HG03565 (cell line): ENCODE data around the gene TCEANC2.
"Not testable (repeated sequence)": the region's sequence is repeated elsewhere in the genome, so short reads cannot be mapped to it uniquely, and the experiment has no call there.

Source experiments
- ATAC-seq: cut with Tn5 transposase; IDR thresholded peaks from one replicate; pipeline ENCODE4 v1.9.1; 2021; ENCODE audit warnings: mild to moderate bottlenecking, moderate library complexity; ENCODE audit not compliant: unreplicated experiment

TCEANC2 gene

DNA sequence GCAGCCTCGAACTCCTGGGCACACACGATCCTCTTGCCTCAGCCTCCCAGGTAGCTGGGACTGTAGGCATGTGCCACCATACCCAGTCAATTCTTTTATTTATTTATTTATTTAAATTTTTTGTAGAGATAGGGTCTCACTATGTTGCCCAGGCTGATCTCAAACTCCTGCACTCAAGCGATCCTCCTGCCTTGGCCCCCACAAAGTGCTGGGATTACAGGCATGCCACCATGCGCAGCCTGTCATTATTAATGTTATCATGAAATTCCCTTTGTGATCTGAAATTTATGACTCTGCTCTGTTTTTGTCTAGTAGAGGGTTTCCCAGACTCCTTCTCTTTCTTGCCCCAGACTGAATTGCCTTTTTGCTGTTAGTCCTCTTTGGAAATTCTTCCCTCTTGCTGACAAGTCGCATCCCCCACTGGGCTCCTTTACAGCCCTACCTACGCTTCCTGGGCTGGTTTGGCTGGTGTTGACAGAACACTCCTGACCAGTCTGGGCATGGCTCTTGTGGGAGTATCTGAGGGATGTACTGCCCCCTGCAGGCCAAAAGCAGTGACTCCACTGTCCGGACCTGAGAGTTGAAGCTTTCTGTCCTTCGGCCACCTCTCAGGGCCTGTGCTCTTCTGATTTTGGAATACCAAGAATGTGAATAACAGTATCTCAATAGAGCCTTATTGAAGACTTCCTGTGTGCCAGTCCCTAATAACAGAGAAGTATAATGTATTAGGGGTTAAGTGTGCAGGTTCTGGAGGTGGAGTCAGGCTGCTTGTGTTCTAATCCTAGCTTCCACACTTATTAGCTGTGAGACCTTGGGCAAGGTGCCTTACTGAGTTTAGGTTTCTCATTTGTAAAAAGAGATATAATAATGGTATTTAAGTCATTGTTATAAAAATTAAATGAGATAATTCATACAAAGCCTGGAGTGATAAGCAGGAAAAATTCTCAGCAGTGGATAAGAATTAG lies 28.2 kb downstream of the TCEANC2 start:
- no peak for ATAC-seq

- no peak for ATAC-seq
Measured at GRCh38 chr1:54084794-54085193, 31.4 kb downstream of the TCEANC2 start.

- no peak for ATAC-seq
Measured at GRCh38 chr1:54086754-54087153, 33.3 kb downstream of the TCEANC2 start.

- no peak for ATAC-seq
Measured at GRCh38 chr1:54088385-54088784, 35.0 kb downstream of the TCEANC2 start.

GRCh38 chr1:54091666-54092065 lies 38.3 kb downstream of the TCEANC2 start:
- no peak for ATAC-seq

GRCh38 chr1:54094001-54094729 lies 40.8 kb downstream of the TCEANC2 start:
- ATAC-seq, result no peak

GRCh38 chr1:54094730-54095105 lies 41.3 kb downstream of the TCEANC2 start:
- not testable (repeated sequence) for ATAC-seq

DNA sequence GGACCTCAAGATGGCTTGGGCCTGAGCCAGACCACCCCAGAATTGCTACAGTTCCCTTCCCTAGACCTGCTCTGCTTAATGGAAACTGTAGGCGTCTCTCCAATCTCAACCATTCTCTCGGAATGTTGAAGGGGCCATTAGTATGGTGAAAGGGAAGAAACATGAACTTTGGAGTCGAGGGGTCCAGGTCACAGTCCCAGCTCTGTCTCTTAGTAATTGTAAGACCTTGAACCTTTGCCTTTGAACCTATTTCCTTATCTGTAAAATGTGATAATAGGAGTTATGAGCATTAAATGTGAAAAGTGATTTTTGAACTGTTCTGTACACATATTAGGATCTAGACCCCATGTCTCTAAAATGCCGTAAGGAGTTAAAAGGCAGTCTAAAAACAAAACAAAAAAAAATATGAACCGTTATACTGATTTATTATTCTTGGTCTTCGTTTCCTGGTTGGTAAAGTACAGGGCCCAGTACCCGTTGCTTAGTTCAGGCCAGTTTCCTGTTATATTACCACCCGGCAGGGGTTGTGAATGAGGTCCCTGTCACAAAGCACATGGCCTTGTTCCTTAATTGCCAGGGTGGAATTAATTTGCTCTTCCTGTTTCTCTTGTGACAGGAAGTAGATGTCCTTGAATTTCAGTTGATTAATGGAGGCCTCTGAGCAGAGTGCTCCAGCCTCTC lies 42.3 kb downstream of the TCEANC2 start:
- ATAC-seq, result no peak

GRCh38 chr1:54096227-54096876 lies 42.9 kb downstream of the TCEANC2 start:
- ATAC-seq, result no peak

- no peak for ATAC-seq
Measured at GRCh38 chr1:54096877-54097240, 43.5 kb downstream of the TCEANC2 start.

GRCh38 chr1:54099061-54099610 lies 45.7 kb downstream of the TCEANC2 start:
- no peak for ATAC-seq

- no peak for ATAC-seq
Measured at GRCh38 chr1:54100500-54100899, 47.1 kb downstream of the TCEANC2 start.

DNA sequence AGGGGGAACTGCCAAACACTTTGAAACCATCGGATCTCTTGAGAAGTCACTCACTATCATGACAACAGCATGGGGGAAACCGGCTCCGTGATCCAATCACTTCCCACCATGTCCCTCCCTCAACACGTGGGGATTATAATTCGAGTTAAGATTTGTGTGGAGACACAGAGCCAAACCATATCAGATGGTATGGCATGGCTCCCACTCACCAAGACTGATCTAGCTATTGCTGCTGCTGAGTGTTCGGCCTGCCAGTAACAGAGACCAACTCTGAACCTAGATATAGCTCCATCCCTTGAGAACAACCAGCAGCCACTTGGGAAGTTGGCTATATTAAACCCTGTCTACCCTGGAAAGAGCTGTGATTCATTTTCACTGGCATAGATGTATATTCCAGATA lies 50.0 kb downstream of the TCEANC2 start:
- ATAC-seq, result no peak

- ATAC-seq, result not testable (repeated sequence)
Measured at GRCh38 chr1:54104613-54105012, 51.2 kb downstream of the TCEANC2 start.

DNA sequence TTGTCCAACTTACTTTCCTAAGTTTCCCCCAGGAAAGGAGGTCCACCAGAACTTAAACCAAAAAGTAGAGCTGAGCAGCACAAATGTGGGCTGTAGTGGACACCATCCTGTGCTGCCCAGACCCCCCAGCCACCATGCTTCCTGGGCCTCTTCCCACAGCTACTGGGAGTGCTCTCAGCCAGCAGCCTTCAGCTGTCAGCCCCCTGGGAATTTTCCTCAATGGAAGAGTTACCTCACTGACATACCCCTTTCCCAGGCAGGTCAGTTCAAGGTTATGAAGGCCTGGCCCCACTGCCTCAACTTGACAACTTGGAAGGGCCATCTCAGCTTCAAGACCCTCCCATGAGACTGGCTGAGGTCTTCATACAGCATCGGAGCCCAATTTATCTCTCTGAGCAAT lies 51.7 kb downstream of the TCEANC2 start:
- no peak for ATAC-seq

GRCh38 chr1:54105736-54106269 lies 52.4 kb downstream of the TCEANC2 start:
- ATAC-seq, result no peak

DNA sequence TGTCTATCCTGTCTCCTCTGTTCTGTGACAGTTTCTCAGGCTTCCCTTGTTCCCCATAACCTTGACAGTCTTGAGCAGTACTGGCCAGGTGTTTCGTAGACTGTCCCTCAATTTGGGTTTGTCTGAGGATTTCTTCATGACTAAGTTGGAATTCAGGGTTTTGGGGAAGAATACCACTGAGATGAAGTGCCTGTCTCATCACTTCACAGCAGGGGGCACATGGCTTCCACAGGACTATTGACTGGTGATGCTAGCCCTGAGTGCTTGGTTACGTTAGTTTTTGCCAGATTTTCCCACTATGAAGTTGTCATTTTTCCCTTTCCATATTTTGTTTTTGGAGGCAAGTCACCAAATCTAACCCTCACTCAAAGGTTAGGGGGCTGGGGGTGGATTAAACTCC lies 53.7 kb downstream of the TCEANC2 start:
- ATAC-seq, result no peak

- no peak for ATAC-seq
Measured at GRCh38 chr1:54108156-54108555, 54.7 kb downstream of the TCEANC2 start.

- no peak for ATAC-seq
Measured at GRCh38 chr1:54109129-54110090, 56.0 kb downstream of the TCEANC2 start.
